Peyer's patch (tissue), 4 donors: ENCODE measurements around the gene PRKCZ. TPM values are rescaled to one million over a fixed set of nuclear protein-coding genes. Genes with fewer than 3 reads are reported as not detected.
A peak's percentile ranks its signal among the peaks of the same experiment; 100 is the strongest.
"Not testable (repeated sequence)": the region's sequence is repeated elsewhere in the genome, so short reads cannot be mapped to it uniquely, and the experiment has no call there.

Experiments used
- DNase-seq, 3 donors: peaks; one replicate each; pipeline ENCODE4 v3.0.0-alpha.2; 2017 to 2019
- H3K27ac ChIP-seq, 4 donors: fragments of 200-600 bp; sonication (generic); one replicate each; pipeline ENCODE4 v1.5.1; 2016 to 2019
- H3K27me3 ChIP-seq, 2 donors: fragments of 200-600 bp; sonication (generic); one replicate each; pipeline ENCODE4 v1.5.1; 2019
- H3K36me3 ChIP-seq, 3 donors: fragments of 200-600 bp; sonication (generic); one replicate each; pipeline ENCODE4 v1.5.1; 2016 to 2019
- H3K4me1 ChIP-seq, 4 donors: fragments of 200-600 bp; sonication (generic); one replicate each; pipeline ENCODE4 v1.5.1; 2016 to 2019
- H3K4me3 ChIP-seq, 4 donors: fragments of 200-600 bp; sonication (generic); 1 replicate in 3 of 4; 2 replicates in 1 of 4; pipeline ENCODE4 v1.5.1; 2016 to 2019; ENCODE audit warnings: mild to moderate bottlenecking in 1 of 4
- H3K9me3 ChIP-seq, 4 donors: fragments of 200-600 bp; sonication (generic); one replicate each; pipeline ENCODE4 v1.5.1; 2016 to 2019; ENCODE audit warnings: mild to moderate bottlenecking in 1 of 4
- POLR2A ChIP-seq, 2 donors: fragments of 450-650 bp; IDR thresholded peaks; one replicate each; pipeline ENCODE4 v1.5.1; 2017; ENCODE audit warnings: antibody characterized with exemption in 2 of 2, mild to moderate bottlenecking in 2 of 2, moderate library complexity in 2 of 2
- total RNA-seq, 4 donors: library from RNA; depleted of rRNA; stranded (reverse); fragments of >200 nt; gene quantifications; one replicate each; pipeline ENCODE4 v1.1.0, GENCODE V29; 2016
- TF ChIP-seq, protein P1 (sequence below), 6 experiments: fragments of 450-650 bp in 4 of 6; fragments of 200-600 bp in 2 of 6; sonication (generic) in 1 of 6; IDR thresholded peaks; one replicate each; pipeline ENCODE4 v1.5.1; 2017 to 2019; ENCODE audit warnings: antibody characterized with exemption in 6 of 6, mild to moderate bottlenecking in 3 of 6, moderate library complexity in 1 of 6

The PRKCZ gene
- total RNA-seq, 4 donors from 2014 or later, result 51.2 to 105 (median 93.6) TPM

DNA sequence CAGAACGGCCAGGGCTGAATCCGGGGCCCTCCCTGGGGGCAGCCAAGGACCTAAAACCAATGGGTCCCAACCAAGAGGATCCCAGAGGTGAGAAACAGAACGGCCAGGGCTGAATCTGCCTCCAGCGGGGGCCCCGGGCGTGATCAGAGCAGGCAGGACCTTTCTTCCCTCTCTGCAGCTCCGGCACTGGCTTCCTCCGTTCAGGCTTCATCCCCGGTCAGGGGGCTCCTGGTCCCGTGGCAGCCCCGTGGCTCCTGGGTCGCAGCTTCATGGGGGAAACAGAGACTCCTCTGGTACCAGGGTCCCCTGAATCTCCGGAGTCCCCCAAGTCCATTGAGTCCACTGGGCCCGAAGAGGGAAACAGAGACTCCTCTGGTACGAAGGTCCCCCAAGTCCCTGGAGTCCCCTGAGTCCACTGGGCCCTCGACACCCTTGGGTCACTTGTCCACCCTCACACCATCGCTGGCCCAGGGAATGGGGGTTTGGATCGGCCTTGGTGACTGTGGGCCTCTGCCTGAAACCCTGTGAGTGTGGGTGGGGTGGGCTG lies 60.1 kb downstream of the PRKCZ start:
- Histone ChIP-seq H3K27me3 (no peaks in the 10 kb centered on the region), H3K4me1 (no peaks in the 10 kb centered on the region), H3K36me3 (peaks cover 0 to 19% (median 0%) of the 10 kb centered on the region in 3 donors), H3K27ac (no peak overlapping the region), H3K9me3 (no peaks in the 10 kb centered on the region), H3K4me3 (no peak overlapping the region)
- no peak for DNase-seq
- TF ChIP-seq, protein P1, sequence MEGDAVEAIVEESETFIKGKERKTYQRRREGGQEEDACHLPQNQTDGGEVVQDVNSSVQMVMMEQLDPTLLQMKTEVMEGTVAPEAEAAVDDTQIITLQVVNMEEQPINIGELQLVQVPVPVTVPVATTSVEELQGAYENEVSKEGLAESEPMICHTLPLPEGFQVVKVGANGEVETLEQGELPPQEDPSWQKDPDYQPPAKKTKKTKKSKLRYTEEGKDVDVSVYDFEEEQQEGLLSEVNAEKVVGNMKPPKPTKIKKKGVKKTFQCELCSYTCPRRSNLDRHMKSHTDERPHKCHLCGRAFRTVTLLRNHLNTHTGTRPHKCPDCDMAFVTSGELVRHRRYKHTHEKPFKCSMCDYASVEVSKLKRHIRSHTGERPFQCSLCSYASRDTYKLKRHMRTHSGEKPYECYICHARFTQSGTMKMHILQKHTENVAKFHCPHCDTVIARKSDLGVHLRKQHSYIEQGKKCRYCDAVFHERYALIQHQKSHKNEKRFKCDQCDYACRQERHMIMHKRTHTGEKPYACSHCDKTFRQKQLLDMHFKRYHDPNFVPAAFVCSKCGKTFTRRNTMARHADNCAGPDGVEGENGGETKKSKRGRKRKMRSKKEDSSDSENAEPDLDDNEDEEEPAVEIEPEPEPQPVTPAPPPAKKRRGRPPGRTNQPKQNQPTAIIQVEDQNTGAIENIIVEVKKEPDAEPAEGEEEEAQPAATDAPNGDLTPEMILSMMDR (IDR thresholded peaks at IDR 0.05), result no peak
- TF ChIP-seq POLR2A (IDR thresholded peaks at IDR 0.05), result no peak

DNA sequence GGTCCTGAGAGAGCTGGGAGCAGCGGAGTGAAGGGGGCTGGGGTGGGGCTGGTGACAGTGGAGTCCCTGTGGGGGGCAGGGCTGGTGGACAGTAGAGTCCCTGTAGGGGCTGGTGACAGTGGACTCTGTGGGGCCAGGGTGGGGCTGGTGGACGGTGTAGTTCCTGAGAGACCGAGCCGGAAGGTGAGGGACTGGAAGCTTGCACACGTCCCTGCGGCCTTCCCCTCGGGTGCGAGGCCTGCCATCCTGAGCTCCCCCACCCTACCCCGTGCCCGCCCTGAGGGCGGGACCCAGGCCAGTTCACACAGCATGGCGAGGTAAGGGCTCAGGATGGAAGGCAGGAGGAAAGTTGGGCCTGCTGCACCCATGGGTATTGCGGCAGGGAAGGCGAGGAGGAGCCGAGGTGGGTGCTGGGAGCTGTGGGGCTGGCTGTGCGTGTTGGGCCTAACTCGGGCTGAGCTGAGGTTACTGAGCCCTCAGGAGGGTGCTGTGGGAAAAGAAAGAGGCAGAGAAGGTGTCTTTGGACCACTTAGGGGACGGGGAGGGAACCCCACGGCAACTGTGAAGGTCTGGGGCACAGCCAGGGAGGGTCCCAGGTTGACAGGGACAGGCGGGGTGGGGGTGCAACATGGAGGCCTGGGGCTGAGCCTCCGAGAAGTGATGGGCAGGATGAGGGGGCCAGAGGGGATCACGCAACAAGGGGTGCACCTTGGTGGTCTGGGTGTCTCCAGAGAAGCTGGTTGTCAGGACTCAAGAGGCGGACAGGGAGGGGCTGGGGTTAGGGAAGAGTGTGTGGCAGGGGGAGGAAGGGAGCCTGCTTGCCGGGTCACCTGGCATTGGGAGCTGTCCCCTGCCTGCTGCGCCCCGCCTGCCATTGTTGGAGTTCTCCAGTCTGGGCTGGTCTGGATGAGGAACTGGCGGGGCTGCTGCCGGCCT lies 60.8 kb downstream of the PRKCZ start:
- H3K4me3 ChIP-seq, result no peak overlapping the region
- H3K27ac ChIP-seq, result no peak overlapping the region
- no peaks in the 10 kb centered on the region for H3K4me1 ChIP-seq
- peaks cover 0 to 16% (median 0%) of the 10 kb centered on the region in 3 donors for H3K36me3 ChIP-seq
- no peak for DNase-seq
- TF ChIP-seq POLR2A (IDR thresholded peaks at IDR 0.05), result no peak
- TF ChIP-seq, protein P1 (IDR thresholded peaks at IDR 0.05), result no peak
- no peaks in the 10 kb centered on the region for H3K27me3 ChIP-seq
- no peaks in the 10 kb centered on the region for H3K9me3 ChIP-seq

DNA sequence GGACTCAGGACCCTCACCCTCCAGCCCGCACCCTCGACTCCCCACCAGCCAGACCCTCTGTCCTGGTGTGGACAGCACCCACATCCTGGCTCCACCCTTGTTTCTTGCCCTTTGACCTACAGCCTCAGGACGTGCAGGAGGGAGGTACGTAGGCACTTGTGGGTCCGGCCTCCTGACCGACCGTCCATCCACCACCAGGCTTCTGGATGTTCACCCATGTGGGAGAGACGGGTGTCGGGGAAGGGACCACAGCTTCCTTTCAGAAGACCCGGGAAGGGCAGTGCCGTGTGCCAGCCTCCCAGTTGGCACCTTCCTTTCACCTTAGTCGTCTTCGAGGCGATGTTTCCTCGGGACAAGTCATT lies 61.4 kb downstream of the PRKCZ start:
- H3K9me3 ChIP-seq, result no peaks in the 10 kb centered on the region
- H3K27me3 ChIP-seq, result no peaks in the 10 kb centered on the region
- no peak for TF ChIP-seq POLR2A (IDR thresholded peaks at IDR 0.05)
- TF ChIP-seq, protein P1 (IDR thresholded peaks at IDR 0.05), result no peak
- no peak overlapping the region for H3K27ac ChIP-seq
- H3K36me3 ChIP-seq, result peaks cover 0 to 10% (median 0%) of the 10 kb centered on the region in 3 donors
- DNase-seq, result no peak
- H3K4me3 ChIP-seq, result no peak overlapping the region
- H3K4me1 ChIP-seq, result no peaks in the 10 kb centered on the region

DNA sequence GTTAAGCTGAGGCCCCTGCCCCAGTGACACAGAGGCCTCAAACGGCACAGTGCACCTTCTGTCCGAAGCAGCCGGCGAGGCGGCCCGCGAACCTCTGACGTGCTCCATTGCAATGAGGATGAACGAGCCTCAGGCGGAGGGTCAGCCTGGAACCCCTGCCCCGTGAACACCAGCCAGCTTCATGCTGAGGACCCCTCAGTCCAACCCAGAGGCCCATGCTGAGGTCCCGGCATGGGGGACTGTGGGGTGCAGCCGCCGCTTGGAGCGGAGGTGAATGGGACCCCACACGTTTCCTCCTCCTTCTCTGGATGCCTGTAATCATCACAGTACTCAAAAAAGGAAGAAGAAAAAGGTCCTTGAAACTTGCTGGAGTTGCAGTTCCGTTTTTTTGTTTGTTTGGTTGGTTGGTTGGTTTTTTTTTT lies 62.1 kb downstream of the PRKCZ start:
- Histone ChIP-seq H3K9me3 (no peaks in the 10 kb centered on the region), H3K4me1 (no peaks in the 10 kb centered on the region), H3K27ac (peak overlapping the region in 2 of 4 donors; percentile 45 to 71), H3K36me3 (peaks cover 0 to 4% (median 0%) of the 10 kb centered on the region in 3 donors), H3K27me3 (no peaks in the 10 kb centered on the region), H3K4me3 (peak overlapping the region in 1 of 4 donors; percentile 24)
- DNase-seq, result no peak
- no peak for TF ChIP-seq POLR2A (IDR thresholded peaks at IDR 0.05)
- TF ChIP-seq, protein P1 (IDR thresholded peaks at IDR 0.05), result no peak

DNA sequence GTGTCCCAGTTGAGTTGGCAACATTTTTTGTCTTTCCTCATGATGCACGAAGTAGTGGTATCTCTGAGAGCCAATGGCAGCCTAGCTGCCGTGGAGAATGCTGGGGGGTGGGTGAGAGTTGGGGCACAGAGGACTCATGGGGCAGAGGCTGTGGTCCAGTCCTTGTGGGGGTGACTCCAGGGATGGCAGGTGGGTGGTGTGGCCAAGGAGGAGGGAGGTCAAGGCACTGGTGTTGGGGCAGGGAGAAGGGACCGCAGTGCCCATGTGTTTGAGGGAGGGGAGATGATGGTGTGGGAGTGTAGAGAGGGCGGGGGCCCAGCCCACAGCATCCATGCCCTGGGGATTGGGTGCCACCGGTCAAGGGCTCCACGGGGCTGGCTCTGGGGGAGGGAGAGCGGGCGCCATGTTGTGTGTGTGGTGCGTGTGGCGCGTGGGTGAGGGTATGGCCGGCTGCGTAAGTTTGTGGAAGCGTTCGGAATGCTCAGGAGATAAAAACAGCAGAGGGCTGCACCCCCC lies 63.5 kb downstream of the PRKCZ start:
- no peak for DNase-seq
- Histone ChIP-seq H3K36me3 (no peaks in the 10 kb centered on the region), H3K27ac (no peak overlapping the region), H3K27me3 (no peaks in the 10 kb centered on the region), H3K4me1 (no peaks in the 10 kb centered on the region), H3K9me3 (no peaks in the 10 kb centered on the region), H3K4me3 (no peak overlapping the region)
- no peak for TF ChIP-seq POLR2A (IDR thresholded peaks at IDR 0.05)
- TF ChIP-seq, protein P1 (IDR thresholded peaks at IDR 0.05), result no peak

DNA sequence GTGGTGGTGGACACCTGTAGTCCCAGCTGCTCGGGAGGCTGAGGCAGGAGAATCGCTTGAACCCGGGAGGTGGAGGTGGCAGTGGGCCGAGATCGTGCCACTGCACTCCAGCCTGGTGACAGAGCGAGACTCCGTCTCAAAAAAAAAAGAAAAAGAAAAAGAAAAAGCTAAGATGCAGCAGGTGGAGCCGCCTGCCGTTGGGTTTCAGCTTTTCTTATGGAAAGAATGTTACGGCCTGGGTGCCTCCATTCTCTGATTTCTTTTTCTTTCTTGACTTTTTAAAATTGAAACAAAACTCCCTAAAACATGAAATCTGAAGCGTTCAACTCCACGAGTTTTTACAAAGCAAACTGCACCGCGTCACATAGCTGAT lies 64.4 kb downstream of the PRKCZ start:
- H3K36me3 ChIP-seq, H3K4me1 ChIP-seq, DNase-seq, H3K9me3 ChIP-seq, H3K27me3 ChIP-seq, H3K4me3 ChIP-seq, H3K27ac ChIP-seq: not testable (repeated sequence)
